GM21825 (cell line): Measurements from ENCODE around the gene MBP.

Experiments used
- ATAC-seq: cut with Tn5 transposase; IDR thresholded peaks from one replicate; pipeline ENCODE4 v1.9.1; 2021; ENCODE audit warnings: mild to moderate bottlenecking, moderate library complexity; ENCODE audit not compliant: unreplicated experiment

Gene MBP

GRCh38 chr18:77088963-77089722 lies 43.4 kb downstream of the MBP start:
- no peak for ATAC-seq

GRCh38 chr18:77087393-77088141 lies 45.0 kb downstream of the MBP start:
- ATAC-seq, result no peak

DNA sequence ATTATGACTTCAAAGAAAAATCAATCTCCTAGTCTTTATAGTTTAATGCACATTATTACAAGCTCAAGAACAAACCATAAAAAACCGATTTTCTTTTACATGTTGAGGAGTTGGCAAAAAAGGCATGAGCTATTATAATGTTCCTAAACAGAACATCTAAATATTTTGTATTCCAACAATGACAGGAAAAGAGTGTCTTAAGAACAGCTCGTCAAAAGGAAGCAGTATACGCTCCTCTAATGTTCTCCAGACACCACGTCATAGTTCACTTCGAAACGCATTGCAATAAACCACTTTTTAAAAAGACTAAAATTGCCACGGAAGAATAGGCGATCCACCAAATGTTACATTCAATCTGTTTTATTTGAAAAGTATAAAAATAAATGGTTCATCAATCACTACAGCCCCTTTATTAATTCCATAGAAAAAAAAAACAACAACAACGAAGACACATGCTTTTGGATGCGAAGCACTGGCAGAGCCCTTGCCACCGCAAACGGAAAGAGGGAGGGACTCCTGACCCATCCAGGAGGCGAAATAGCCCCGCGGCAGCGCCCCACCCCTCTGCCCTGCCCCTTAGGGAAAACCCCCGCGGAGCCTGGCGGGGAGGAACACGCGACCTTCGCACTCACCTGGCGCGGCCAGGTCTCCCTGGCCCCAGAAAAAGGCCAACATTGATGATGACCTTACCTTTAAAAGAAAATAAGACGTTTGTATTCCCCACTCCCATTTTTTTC lies 45.8 kb downstream of the MBP start:
- ATAC-seq, result no peak

DNA sequence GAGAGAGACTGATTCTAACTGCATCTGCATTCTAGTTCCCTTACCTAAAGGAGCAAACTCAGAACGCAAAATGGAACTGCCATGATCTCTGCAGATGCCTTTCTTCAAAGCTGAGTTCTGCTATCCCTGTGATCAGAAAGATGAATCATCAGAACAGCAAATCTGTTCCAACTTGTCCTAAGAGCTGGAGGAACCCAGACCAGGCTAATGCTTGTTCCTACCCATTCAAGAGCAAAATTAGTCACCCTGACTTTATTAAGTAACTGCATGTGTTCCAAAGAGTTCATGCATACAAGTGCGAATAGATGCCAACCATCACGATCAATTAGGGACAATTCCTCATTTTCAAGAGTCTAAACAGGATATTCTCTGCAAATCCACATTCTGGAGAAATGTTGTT lies 46.5 kb downstream of the MBP start:
- ATAC-seq, result no peak

DNA sequence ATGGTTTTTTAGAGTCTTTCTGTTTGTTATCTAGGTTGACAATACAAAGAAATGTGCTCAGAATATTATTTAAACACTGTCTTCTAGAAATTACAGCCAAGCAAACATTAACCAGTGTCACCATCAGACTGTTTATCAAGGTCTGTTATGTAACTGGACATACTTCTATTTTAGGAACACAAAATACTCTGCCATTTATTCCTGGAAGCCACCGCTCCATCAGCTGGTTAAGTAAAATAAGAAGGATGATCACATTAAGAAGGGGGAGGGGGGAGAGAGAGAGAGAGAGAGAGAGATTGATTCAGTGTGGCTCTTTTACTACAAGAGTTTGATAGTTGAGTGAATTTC lies 47.9 kb downstream of the MBP start:
- no peak for ATAC-seq

DNA sequence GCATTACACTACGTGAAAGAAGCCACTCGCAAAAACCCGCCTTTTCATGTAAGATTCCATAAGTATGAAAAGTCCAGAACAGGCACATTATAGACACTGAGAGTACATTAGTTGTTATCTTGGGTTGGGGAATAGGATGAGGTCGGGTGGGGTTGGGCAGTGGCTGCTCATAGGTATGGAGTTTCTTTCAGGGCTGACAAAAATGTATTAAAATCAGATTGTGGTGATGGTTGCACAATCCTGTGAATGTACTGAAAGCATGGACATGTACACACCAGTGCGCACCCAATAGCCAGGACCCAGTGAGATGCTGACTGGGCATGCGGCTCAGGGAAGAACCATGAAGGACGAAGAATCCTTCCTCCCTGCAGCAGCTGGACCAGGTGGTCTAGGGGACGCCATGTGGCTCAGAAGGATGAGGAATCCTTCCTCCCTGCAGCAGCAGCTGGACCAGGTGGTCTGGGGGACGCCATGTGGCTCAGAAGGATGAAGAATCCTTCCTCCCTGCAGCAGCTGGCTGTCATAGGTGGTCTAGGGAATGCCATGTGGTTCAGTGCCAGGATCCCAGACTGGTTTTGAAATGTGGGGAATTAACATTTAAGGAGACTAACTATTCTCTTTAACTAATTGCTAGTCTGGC lies 50.1 kb downstream of the MBP start:
- no peak for ATAC-seq

GRCh38 chr18:77081390-77081778 lies 51.2 kb downstream of the MBP start:
- no peak for ATAC-seq

- peak; percentile 86 for ATAC-seq
Observed at GRCh38 chr18:77079954-77080682, 52.5 kb downstream of the MBP start.

GRCh38 chr18:77079088-77079487 lies 53.5 kb downstream of the MBP start:
- ATAC-seq, result no peak

GRCh38 chr18:77078690-77079070 lies 53.9 kb downstream of the MBP start:
- no peak for ATAC-seq

GRCh38 chr18:77077941-77078689 lies 54.5 kb downstream of the MBP start:
- no peak for ATAC-seq

GRCh38 chr18:77077401-77077800 lies 55.2 kb downstream of the MBP start:
- no peak for ATAC-seq

GRCh38 chr18:77076111-77076510 lies 56.5 kb downstream of the MBP start:
- no peak for ATAC-seq

- no peak for ATAC-seq
Observed at GRCh38 chr18:77074431-77074830, 58.2 kb downstream of the MBP start.

- no peak for ATAC-seq
Observed at GRCh38 chr18:77073336-77074093, 59.1 kb downstream of the MBP start.

GRCh38 chr18:77072566-77072965 lies 60.0 kb downstream of the MBP start:
- ATAC-seq, result no peak

- ATAC-seq, result no peak
Observed at GRCh38 chr18:77071711-77072292, 60.8 kb downstream of the MBP start.

DNA sequence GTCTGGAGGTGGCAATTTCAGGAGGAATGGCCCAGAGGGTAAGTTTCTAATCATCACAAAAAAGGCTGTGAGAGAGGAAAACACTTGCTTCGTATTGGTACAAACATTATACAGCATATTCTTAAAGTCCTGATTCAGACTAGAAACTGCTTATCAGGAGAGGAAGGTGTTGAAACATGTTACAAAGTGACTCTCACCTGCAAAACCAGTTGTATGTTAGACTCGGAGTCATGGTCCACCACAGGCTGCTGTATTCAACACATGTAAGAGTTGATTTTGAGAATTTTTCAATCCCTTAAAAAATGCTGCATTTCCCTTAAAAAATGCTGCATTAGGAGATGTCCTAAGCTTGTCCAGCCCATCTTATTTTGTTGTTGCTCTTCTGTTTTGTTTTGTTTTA lies 61.5 kb downstream of the MBP start:
- no peak for ATAC-seq

DNA sequence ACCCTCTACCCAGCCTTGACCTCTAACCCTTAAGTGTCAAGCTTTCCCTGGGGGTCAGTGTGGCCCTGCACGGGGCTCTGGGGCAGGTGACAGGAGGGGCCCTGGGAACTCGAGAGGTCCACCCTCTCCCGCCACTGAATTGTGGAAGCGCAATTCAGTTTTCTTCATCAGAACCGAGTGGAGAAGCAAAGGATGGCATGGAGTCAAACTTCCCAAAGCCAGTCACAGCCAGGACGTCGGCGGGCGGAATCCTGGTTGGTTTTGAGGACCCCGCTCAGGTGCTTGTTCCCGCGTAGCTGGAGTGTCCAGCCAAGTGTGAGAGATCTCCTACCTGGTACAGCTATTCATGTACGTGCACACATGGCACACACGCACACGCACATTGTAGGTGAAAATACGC lies 62.0 kb downstream of the MBP start:
- ATAC-seq, result no peak
